Lower leg skin (tissue), 4 donors: ENCODE data around the gene CTNND2. TPM values are rescaled to one million over a fixed set of nuclear protein-coding genes. Genes with fewer than 3 reads are reported as not detected.

ENCODE experiments used
- DNase-seq, 2 donors: peaks; one replicate each; pipeline ENCODE4 v3.0.0-alpha.2; 2019; ENCODE audit warnings: low spot score in 2 of 2
- H3K4me3 ChIP-seq: fragments of 200-600 bp; sonication (generic); 2 replicates; pipeline ENCODE4 v1.5.1; 2017; ENCODE audit warnings: mild to moderate bottlenecking, low read depth; ENCODE audit not compliant: poor library complexity, severe bottlenecking
- POLR2A ChIP-seq, 2 donors: fragments of 450-650 bp; IDR thresholded peaks; one replicate each; pipeline ENCODE4 v1.6.1; 2016 to 2017; ENCODE audit warnings: antibody characterized with exemption in 2 of 2, mild to moderate bottlenecking in 1 of 2, moderate library complexity in 1 of 2
- WGBS, 2 donors: methylation state at CpG; one replicate each; pipeline ENCODE4 v1.1.5; 2018; 5-methylcytosine and 5-hydroxymethylcytosine counted together
- intact Hi-C: fragments of 100-400 bp; cut with DNase I; formaldehyde crosslinking; loops from one replicate; pipeline ENCODE4 v1.15.0; 2023; ENCODE audit warnings: low total_unique reads
- total RNA-seq, 4 donors: library from RNA; depleted of rRNA; stranded (reverse); fragments of >200 nt; gene quantifications; one replicate each; pipeline ENCODE4 v1.1.0, GENCODE V29; 2016
- TF ChIP-seq, protein P1 (sequence below), 3 donors: fragments of 450-650 bp; IDR thresholded peaks; one replicate each; pipeline ENCODE4 v1.5.1; 2016; ENCODE audit warnings: antibody characterized with exemption in 3 of 3, mild to moderate bottlenecking in 3 of 3, moderate library complexity in 2 of 3

CTNND2 gene
- total RNA-seq, 4 donors from 2014 or later, result 0.21 to 2.9 (median 0.55) TPM

DNA sequence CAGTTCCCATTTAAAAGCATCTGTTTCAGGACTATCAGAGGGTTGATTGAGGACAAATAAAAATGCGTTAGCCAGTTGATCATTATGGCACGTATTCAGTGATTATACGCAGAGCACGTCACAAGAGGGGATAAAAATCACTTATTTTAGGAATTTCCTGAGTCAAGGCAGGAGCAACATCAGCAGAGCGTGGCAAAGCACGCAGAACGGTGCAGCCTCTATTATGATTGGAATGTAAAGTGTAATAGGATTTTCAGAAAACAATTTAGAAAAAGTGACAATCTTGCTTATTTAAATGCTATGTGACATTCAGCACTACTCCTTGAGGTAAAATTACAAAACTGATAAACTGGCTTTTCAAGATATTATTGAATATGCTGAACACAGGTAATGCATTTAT, 729.7 kb downstream of the CTNND2 start:
- WGBS, 2 donors, result 51 to 55% methylated on average over 7 of the region's 7 CpGs
- no peak overlapping the region for H3K4me3 ChIP-seq
- intact Hi-C loops, result no loop called here
- DNase-seq, result no peak
- TF ChIP-seq, protein P1, sequence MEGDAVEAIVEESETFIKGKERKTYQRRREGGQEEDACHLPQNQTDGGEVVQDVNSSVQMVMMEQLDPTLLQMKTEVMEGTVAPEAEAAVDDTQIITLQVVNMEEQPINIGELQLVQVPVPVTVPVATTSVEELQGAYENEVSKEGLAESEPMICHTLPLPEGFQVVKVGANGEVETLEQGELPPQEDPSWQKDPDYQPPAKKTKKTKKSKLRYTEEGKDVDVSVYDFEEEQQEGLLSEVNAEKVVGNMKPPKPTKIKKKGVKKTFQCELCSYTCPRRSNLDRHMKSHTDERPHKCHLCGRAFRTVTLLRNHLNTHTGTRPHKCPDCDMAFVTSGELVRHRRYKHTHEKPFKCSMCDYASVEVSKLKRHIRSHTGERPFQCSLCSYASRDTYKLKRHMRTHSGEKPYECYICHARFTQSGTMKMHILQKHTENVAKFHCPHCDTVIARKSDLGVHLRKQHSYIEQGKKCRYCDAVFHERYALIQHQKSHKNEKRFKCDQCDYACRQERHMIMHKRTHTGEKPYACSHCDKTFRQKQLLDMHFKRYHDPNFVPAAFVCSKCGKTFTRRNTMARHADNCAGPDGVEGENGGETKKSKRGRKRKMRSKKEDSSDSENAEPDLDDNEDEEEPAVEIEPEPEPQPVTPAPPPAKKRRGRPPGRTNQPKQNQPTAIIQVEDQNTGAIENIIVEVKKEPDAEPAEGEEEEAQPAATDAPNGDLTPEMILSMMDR (IDR thresholded peaks at IDR 0.05), result no peak
- TF ChIP-seq POLR2A (IDR thresholded peaks at IDR 0.05), result no peak

DNA sequence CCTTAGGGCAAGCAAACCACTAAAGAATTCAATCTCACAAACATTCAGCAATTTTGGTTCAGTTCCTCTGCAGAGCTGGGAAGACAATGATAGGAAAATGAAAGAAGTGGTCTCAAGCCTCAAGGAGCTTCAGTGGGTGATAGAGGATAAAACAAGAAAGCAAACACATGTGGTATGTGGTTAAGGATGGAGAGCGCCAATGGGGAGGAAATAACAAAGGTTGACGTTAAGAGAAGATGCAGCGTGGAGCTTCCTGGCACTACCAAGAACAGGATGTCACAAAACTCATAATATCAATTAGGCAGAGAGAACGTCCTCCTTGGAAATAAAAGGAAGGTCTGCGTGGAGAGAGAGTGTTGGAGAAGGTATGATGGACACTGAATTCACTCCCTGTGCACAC, 731.8 kb downstream of the CTNND2 start:
- 66 to 67% methylated on average over 5 of the region's 5 CpGs for WGBS, 2 donors
- intact Hi-C loops, result no loop called here
- no peak for TF ChIP-seq POLR2A (IDR thresholded peaks at IDR 0.05)
- TF ChIP-seq, protein P1 (IDR thresholded peaks at IDR 0.05), result no peak
- DNase-seq, result no peak
- H3K4me3 ChIP-seq, result no peak overlapping the region

DNA sequence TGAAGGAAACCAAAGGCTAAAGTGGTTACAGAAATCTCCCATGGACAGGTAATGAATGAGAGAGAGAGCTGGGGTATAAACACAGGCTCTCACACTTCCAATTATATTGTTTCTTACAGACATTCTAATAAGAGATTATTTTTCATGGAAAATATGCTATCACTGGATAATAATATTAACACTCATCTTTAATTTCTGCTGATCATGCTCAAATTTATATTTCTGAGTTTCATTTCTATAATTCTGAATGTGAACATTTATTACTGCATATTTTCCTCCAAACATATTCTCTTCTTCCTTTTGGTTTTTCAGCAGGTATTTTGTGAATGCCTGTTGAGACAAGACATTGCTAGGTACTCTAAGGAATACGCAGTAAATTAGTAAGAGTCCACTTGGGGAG, 733.0 kb downstream of the CTNND2 start:
- TF ChIP-seq, protein P1 (IDR thresholded peaks at IDR 0.05), result no peak
- no peak for TF ChIP-seq POLR2A (IDR thresholded peaks at IDR 0.05)
- no peak overlapping the region for H3K4me3 ChIP-seq
- intact Hi-C loops, result no loop called here
- no peak for DNase-seq
- WGBS, 2 donors, result 75 to 79% methylated on average over 1 of the region's 1 CpG

DNA sequence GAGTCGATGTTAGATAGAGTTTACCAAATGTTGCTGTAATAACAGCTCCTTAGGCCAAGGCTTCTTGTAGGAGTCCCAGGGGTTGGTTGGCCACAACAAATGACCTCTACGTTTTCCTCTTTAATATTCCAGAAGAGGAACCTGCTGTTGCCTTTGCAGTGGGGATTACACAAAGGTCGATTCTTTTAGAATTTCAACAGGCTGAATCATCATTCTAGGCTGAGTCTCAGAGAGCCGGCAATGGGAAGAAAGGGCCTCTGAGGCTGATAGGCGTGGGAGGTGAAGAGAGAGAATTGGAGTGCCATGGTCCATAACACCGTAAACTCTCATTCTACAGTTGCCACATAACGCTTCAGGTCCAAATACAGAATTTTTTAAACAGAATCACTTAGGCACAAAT, 737.3 kb downstream of the CTNND2 start:
- TF ChIP-seq, protein P1 (IDR thresholded peaks at IDR 0.05), result no peak
- TF ChIP-seq POLR2A (IDR thresholded peaks at IDR 0.05), result no peak
- H3K4me3 ChIP-seq, result no peak overlapping the region
- intact Hi-C loops, result no loop called here
- 80 to 86% methylated on average over 7 of the region's 7 CpGs for WGBS, 2 donors
- DNase-seq, result no peak

DNA sequence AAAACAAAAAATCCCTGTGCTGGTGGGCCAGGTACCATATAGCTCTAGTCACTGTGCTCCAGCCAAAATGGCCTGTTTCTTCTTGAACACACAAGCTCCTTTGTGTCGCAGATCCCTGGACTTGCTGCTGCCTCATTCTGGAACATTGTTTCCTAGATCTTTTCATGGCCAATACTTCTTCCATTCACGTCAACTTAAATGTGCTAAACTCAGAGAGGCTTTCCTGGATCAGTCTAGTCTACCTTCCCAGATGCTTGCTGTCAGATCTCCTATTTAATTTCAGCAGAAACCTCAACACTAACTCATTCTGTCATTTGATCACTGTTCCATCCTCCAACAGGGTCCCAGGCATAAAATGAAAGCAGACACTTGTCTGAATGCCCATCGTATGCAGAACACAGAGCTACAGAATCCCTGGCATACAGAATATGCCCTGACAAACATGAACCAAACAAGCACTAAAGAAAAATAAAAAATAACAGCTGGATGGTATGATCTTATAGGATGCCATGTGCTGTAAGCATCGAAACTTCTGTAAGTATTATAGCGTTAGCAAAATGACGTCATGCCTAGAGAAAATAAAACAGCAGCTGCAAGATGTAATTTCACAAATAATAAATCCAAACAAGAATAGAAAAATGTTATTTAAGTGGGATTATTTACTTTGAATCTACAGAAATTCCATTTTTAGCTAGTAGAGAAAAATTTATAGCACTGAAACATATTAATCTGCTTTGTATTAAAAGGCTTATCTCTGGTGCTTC, 739.5 kb downstream of the CTNND2 start:
- 57 to 67% methylated on average over 6 of the region's 6 CpGs for WGBS, 2 donors
- intact Hi-C loops, result no loop called here

More for the DNA sequence above, 739.5 kb downstream of the CTNND2 start:
- no peak overlapping the region for H3K4me3 ChIP-seq
- DNase-seq, result no peak
- TF ChIP-seq, protein P1 (IDR thresholded peaks at IDR 0.05), result no peak
- no peak for TF ChIP-seq POLR2A (IDR thresholded peaks at IDR 0.05)
